Neural cell (in vitro differentiated cells): ENCODE results near the gene MT1M. TPM values are rescaled to one million over a fixed set of nuclear protein-coding genes. Genes with fewer than 3 reads are reported as not detected.
A peak's percentile ranks its signal among the peaks of the same experiment; 100 is the strongest.

Experiments used
- H2AFZ ChIP-seq: fragments of 200-600, 300-800 bp; sonication (generic), shearing (Covaris generic); 2 replicates; pipeline ENCODE4 v1.6.0; 2014; ENCODE audit warnings: low read depth, mild to moderate bottlenecking, antibody characterized with exemption, low read length, moderate library complexity
- H3F3A ChIP-seq: fragments of 200-600 bp; shearing (Covaris generic); 2 replicates; pipeline ENCODE4 v1.6.1; 2016; ENCODE audit warnings: mild to moderate bottlenecking, moderate library complexity, mixed read lengths, antibody characterized with exemption, low read length; ENCODE audit not compliant: insufficient read depth, poor library complexity, severe bottlenecking
- H3K27ac ChIP-seq: fragments of 200-600, 300-800 bp; sonication (generic), shearing (Covaris generic); 2 replicates; pipeline ENCODE4 v1.5.1; 2014; ENCODE audit warnings: mild to moderate bottlenecking, low read length, moderate library complexity
- H3K27me3 ChIP-seq: fragments of 300-800, 200-600 bp; sonication (generic), shearing (Covaris generic); 2 replicates; pipeline ENCODE4 v1.6.0; 2014; ENCODE audit warnings: mild to moderate bottlenecking, low read depth, low read length, moderate library complexity; ENCODE audit not compliant: insufficient read depth
- H3K36me3 ChIP-seq: fragments of 300-800, 200-600 bp; sonication (generic), shearing (Covaris generic); 2 replicates; pipeline ENCODE4 v1.5.1; 2014; ENCODE audit warnings: mild to moderate bottlenecking, antibody characterized with exemption, low read length, moderate library complexity; ENCODE audit not compliant: insufficient read depth
- H3K4me2 ChIP-seq: fragments of 300-800, 200-600 bp; sonication (generic), shearing (Covaris generic); 2 replicates; pipeline ENCODE4 v1.6.0; 2014; ENCODE audit warnings: mild to moderate bottlenecking, low read length
- H3K4me3 ChIP-seq: fragments of 300-800, 200-600 bp; sonication (generic), shearing (Covaris generic); 2 replicates; pipeline ENCODE4 v1.5.1; 2014; ENCODE audit warnings: mild to moderate bottlenecking, low read length, moderate library complexity
- H3K79me2 ChIP-seq: fragments of 200-600 bp; shearing (Covaris generic); replicated peaks from 2 replicates; pipeline ENCODE4 v1.6.0; 2014; ENCODE audit warnings: mild to moderate bottlenecking, low read length, moderate library complexity; ENCODE audit not compliant: insufficient read depth
- H3K9ac ChIP-seq: fragments of 300-800, 200-600 bp; sonication (generic), shearing (Covaris generic); 2 replicates; pipeline ENCODE4 v1.6.1; 2016; ENCODE audit warnings: mild to moderate bottlenecking, low read length, mixed read lengths
- H3K9me2 ChIP-seq: fragments of 200-600 bp; shearing (Covaris generic); 2 replicates; pipeline ENCODE4 v1.6.1; 2016; ENCODE audit warnings: mild to moderate bottlenecking, low read length, mixed read lengths; ENCODE audit not compliant: insufficient read depth
- H3K9me3 ChIP-seq: fragments of 200-600, 300-800 bp; sonication (generic), shearing (Covaris generic); 2 replicates; pipeline ENCODE4 v1.6.1; 2016; ENCODE audit warnings: mild to moderate bottlenecking, mixed run types, low read length, moderate library complexity, mixed read lengths
- H4K20me1 ChIP-seq: fragments of 200-600 bp; shearing (Covaris generic); 2 replicates; pipeline ENCODE4 v1.6.1; 2016; ENCODE audit warnings: mild to moderate bottlenecking, mixed run types; ENCODE audit not compliant: insufficient read depth
- EP300 ChIP-seq: fragments of 450-650 bp; conservative IDR thresholded peaks from 2 replicates; pipeline ENCODE4 v1.6.1; 2014; ENCODE audit warnings: antibody characterized with exemption, mild to moderate bottlenecking, moderate library complexity; ENCODE audit not compliant: poor library complexity, severe bottlenecking
- EZH2 ChIP-seq: fragments of 200-600, 300-800 bp; shearing (Covaris generic), sonication (generic); IDR thresholded peaks from 2 replicates; pipeline ENCODE4 v1.6.1; 2014; ENCODE audit warnings: antibody characterized with exemption, low read length, borderline replicate concordance, mild to moderate bottlenecking; ENCODE audit not compliant: insufficient read depth, poor library complexity, severe bottlenecking
- MXI1 ChIP-seq: fragments of 450-650 bp; conservative IDR thresholded peaks from 2 replicates; pipeline ENCODE4 v1.6.1; 2014; ENCODE audit warnings: antibody characterized with exemption, mild to moderate bottlenecking; ENCODE audit not compliant: poor library complexity, severe bottlenecking
- POLR2AphosphoS5 ChIP-seq: IDR thresholded peaks from 2 replicates; pipeline ENCODE4 v1.6.1; 2012
- RAD21 ChIP-seq: fragments of 450-650 bp; conservative IDR thresholded peaks from 2 replicates; pipeline ENCODE4 v1.6.1; 2014; ENCODE audit warnings: antibody characterized with exemption, mild to moderate bottlenecking, moderate library complexity
- SMC3 ChIP-seq: fragments of 450-650 bp; conservative IDR thresholded peaks from 2 replicates; pipeline ENCODE4 v1.6.1; 2014; ENCODE audit warnings: antibody characterized with exemption, mild to moderate bottlenecking, moderate library complexity; ENCODE audit not compliant: poor library complexity
- TAF1 ChIP-seq: IDR thresholded peaks from 2 replicates; pipeline ENCODE4 v1.6.1; 2012; ENCODE audit warnings: low read depth
- polyA plus RNA-seq: library from polyadenylated mRNA; depleted of rRNA; stranded (reverse); fragments of >200 nt; gene quantifications from 2 replicates; pipeline ENCODE4 v1.2.3, GENCODE V29; 2014
- TF ChIP-seq, protein P1 (sequence below): IDR thresholded peaks from 2 replicates; pipeline ENCODE4 v1.6.1; 2012; ENCODE audit warnings: borderline replicate concordance
- TF ChIP-seq, protein P2 (sequence below): fragments of 450-650 bp; IDR thresholded peaks from 2 replicates; pipeline ENCODE4 v1.5.1; 2014; ENCODE audit warnings: antibody characterized with exemption, mild to moderate bottlenecking, moderate library complexity; ENCODE audit not compliant: poor library complexity, severe bottlenecking

MT1M gene
- polyA plus RNA-seq, 1 donor from 2014 or later, result not detected

DNA sequence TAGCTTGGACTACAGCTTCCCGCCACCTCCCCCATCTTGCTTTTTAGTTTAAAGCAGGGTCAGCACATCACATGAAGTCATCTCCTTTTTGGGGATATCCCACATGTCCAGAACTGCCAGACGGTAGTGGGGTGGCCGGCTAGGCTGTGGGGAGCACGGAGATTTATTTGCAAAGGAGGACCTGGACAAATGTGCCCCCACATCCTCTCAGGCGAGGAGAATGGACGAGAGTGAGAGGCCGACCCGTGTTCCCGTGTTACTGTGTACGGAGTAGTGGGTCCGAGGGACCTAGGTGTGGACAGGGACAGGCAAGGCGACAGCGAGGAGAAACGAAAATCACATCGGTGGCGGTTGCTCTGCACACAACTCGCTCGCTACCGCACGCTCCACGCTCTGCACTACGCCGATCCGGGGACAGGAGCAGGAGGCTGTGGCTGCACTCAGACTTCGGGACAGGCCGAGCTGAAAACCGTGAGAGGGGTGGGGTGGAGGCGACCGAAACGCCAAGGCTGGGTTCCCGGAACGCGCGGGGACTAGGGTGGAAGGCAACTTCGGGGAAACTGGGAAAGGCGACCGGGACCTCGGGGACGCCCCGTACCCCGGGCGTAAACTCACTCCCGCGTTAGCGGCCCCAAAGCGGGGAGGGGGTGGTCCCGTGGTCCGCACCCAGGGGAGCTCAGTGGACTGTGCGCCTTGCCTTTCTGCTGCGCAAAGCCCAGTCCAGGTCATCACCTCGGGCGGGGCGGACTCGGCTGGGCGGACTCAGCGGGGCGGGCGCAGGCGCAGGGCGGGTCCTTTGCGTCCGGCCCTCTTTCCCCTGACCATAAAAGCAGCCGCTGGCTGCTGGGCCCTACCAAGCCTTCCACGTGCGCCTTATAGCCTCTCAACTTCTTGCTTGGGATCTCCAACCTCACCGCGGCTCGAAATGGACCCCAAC, 5.6 kb downstream of the MT1M start, which contains the start of gene MT1A:
TSS of gene MT1A (plus strand) at position 853 of the 937 bp plus-strand sequence. CDS start at position 926, 73 bp downstream.
- peak within 1 kb of the TSS; percentile 58 for H3K4me3 ChIP-seq
- no peaks in the 10 kb centered on the region for H4K20me1 ChIP-seq
- H3K79me2 ChIP-seq, result no peaks in the 10 kb centered on the region
- H2AFZ ChIP-seq, result no peak within 1 kb of the TSS
- no peaks in the 10 kb centered on the region for H3K9me2 ChIP-seq
- TF ChIP-seq TAF1 (no peak), EZH2 (peak; percentile 37)
- peaks cover 100% of the 10 kb centered on the region for H3K27me3 ChIP-seq
- no peak within 1 kb of the TSS for H3K27ac ChIP-seq
- no peak within 1 kb of the TSS for H3K4me2 ChIP-seq
- H3K36me3 ChIP-seq, result no peaks in the 10 kb centered on the region
- H3K9ac ChIP-seq, result no peak within 1 kb of the TSS
- no peaks in the 10 kb centered on the region for H3K9me3 ChIP-seq
- H3F3A ChIP-seq, result no peaks in the 10 kb centered on the region

DNA sequence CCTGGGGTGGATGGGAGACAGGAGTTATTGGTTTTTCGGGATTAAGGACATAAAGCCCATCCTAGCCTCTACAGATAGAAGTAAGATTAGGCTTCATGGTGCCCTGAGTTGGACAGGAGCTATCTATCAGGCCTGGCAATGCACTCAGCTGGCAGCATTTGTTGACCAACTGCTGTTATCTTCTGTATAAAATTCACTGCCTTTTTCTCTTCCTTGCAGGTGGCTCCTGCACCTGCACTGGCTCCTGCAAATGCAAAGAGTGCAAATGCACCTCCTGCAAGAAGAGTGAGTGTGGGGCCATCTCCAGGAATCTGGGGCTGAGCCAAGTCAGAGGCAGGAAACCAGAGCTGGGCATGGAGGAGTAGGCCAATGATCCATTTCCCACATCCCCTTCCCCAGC, 6.6 kb downstream of the MT1M start:
- Histone ChIP-seq H4K20me1 (no peaks in the 10 kb centered on the region), H3K27me3 (peaks cover 100% of the 10 kb centered on the region), H3K4me2 (no peak overlapping the region), H3K79me2 (no peaks in the 10 kb centered on the region), H3K36me3 (no peaks in the 10 kb centered on the region), H3F3A (no peaks in the 10 kb centered on the region), H3K27ac (no peak overlapping the region), H2AFZ (no peak overlapping the region), H3K4me3 (no peak overlapping the region), H3K9me2 (no peaks in the 10 kb centered on the region), H3K9ac (no peak overlapping the region), H3K9me3 (no peaks in the 10 kb centered on the region)
- TF ChIP-seq, protein P1, sequence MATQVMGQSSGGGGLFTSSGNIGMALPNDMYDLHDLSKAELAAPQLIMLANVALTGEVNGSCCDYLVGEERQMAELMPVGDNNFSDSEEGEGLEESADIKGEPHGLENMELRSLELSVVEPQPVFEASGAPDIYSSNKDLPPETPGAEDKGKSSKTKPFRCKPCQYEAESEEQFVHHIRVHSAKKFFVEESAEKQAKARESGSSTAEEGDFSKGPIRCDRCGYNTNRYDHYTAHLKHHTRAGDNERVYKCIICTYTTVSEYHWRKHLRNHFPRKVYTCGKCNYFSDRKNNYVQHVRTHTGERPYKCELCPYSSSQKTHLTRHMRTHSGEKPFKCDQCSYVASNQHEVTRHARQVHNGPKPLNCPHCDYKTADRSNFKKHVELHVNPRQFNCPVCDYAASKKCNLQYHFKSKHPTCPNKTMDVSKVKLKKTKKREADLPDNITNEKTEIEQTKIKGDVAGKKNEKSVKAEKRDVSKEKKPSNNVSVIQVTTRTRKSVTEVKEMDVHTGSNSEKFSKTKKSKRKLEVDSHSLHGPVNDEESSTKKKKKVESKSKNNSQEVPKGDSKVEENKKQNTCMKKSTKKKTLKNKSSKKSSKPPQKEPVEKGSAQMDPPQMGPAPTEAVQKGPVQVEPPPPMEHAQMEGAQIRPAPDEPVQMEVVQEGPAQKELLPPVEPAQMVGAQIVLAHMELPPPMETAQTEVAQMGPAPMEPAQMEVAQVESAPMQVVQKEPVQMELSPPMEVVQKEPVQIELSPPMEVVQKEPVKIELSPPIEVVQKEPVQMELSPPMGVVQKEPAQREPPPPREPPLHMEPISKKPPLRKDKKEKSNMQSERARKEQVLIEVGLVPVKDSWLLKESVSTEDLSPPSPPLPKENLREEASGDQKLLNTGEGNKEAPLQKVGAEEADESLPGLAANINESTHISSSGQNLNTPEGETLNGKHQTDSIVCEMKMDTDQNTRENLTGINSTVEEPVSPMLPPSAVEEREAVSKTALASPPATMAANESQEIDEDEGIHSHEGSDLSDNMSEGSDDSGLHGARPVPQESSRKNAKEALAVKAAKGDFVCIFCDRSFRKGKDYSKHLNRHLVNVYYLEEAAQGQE, result no peak
- TF ChIP-seq EP300 (no peak), EZH2 (no peak), TAF1 (no peak), POLR2AphosphoS5 (no peak), RAD21 (no peak), MXI1 (no peak), SMC3 (no peak)
- TF ChIP-seq, protein P2, sequence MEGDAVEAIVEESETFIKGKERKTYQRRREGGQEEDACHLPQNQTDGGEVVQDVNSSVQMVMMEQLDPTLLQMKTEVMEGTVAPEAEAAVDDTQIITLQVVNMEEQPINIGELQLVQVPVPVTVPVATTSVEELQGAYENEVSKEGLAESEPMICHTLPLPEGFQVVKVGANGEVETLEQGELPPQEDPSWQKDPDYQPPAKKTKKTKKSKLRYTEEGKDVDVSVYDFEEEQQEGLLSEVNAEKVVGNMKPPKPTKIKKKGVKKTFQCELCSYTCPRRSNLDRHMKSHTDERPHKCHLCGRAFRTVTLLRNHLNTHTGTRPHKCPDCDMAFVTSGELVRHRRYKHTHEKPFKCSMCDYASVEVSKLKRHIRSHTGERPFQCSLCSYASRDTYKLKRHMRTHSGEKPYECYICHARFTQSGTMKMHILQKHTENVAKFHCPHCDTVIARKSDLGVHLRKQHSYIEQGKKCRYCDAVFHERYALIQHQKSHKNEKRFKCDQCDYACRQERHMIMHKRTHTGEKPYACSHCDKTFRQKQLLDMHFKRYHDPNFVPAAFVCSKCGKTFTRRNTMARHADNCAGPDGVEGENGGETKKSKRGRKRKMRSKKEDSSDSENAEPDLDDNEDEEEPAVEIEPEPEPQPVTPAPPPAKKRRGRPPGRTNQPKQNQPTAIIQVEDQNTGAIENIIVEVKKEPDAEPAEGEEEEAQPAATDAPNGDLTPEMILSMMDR, result no peak
